OCI-LY3 (cell line): ENCODE results near the gene ADD1.

Source experiments
- CTCF ChIP-seq: fragments of 200-600, 300-600 bp; sonication (generic); IDR thresholded peaks from 2 replicates; pipeline ENCODE4 v1.5.1; 2014; ENCODE audit warnings: antibody characterized with exemption, low read length, low read depth
- EZH2phosphoT487 ChIP-seq: fragments of 200-600 bp; shearing (Covaris generic); IDR thresholded peaks from 2 replicates; pipeline ENCODE4 v1.6.1; 2018; ENCODE audit warnings: antibody characterized with exemption, mixed run types, low read depth

- TF ChIP-seq CTCF (no peak), EZH2phosphoT487 (no peak)
Measured at GRCh38 chr4:2796849-2797544, 46.6 kb upstream of the ADD1 start.
